NCI-H2227 (cell line): Measurements from ENCODE around the gene CRYL1.

Experiments
- DNase-seq: peaks from one replicate; lab custom pipeline; 2025; ENCODE audit not compliant: unreplicated experiment; lab: John Stamatoyannopoulos, UW

Gene CRYL1

GRCh38 chr13:20528452-20528851, 2.8 kb upstream of the CRYL1 start:
- no peak for DNase-seq

GRCh38 chr13:20526664-20527063, 1.0 kb upstream of the CRYL1 start:
- DNase-seq, result no peak

- no peak for DNase-seq
Observed at GRCh38 chr13:20525144-20525600, 485 bp downstream of the CRYL1 start.

DNA sequence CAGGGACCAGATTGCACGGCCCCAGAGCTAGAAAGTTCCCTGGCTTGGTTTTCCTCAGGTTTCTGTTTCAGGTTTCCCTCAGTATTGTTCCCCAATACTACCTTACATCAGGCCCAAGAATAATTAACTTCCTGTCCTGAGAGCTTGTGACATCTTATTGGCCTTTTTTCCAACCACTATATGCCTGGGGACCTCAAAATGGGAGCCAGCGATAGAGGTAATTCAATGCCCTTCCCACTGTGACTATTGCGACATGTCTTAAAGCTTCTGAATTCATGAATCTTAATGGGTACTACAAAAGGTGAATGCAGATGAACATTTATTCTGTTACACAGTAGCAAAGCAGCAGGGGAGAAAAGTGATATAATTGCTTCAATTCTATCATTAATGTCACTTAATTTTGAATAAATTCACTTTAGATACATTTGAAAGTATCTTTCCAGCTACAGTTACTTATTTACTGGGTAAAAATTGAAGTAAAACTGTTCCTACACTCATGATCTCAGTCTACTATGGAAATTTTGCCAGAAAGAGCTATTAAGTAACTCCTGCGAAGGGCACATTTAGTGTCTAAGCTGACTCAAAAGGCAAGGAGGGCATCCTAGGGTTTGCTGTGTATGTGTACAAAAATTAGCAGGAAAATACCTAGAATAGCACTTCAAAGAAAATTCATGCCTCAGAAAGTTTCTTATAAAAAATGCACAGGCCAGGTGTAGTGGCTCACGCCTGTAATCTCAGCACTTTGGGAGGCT, 4.1 kb downstream of the CRYL1 start:
- no peak for DNase-seq

DNA sequence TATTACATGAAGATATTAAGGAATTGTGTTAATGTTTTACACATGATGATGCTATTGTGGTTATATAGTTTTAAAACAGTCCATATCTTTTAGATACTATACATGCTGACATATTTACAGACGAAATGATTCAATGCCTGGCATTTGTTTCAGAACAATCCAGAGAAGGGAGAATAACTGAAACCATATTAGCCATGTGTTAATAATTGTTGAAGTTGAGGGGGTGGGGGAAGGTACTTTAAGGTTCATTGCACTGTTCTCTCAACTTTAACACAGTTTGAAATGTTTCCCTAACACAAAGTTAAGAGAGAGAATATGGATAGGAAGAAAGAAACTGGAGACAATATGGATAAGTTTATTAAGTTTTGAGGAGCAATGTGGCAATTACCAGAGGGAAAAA, 5.8 kb downstream of the CRYL1 start:
- DNase-seq, result no peak

GRCh38 chr13:20518660-20519100, 7.0 kb downstream of the CRYL1 start:
- DNase-seq, result no peak

GRCh38 chr13:20514866-20515265, 10.8 kb downstream of the CRYL1 start:
- no peak for DNase-seq

DNA sequence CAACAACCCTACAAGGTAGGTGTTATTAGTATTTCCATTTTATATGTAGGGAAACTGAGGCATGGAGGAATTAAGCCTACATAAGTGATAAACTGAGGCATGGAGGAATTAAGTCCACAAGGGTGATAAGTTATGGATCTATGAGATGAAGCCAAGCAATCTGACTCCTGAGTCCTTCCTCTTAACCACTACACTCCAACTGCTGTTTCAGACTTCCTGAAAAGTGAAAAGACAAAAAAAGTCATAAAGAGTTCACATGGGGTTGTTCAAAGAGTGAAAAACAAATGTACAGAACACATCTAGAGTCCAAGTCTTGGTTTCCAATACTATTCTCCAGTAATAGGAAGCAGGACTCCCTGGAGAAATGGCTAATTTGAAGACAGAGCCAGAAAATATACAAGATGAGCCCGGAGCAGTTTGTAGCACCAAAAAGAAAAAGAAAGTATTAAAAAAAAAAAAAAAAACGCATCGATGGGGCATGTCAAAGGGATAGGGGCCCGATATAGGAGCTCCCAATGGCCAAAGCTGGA, 12.1 kb downstream of the CRYL1 start:
- no peak for DNase-seq

GRCh38 chr13:20512042-20512683, 13.5 kb downstream of the CRYL1 start:
- no peak for DNase-seq

GRCh38 chr13:20506696-20507095, 19.0 kb downstream of the CRYL1 start:
- no peak for DNase-seq

- DNase-seq, result no peak
Observed at GRCh38 chr13:20505405-20506366, 20.0 kb downstream of the CRYL1 start.

DNA sequence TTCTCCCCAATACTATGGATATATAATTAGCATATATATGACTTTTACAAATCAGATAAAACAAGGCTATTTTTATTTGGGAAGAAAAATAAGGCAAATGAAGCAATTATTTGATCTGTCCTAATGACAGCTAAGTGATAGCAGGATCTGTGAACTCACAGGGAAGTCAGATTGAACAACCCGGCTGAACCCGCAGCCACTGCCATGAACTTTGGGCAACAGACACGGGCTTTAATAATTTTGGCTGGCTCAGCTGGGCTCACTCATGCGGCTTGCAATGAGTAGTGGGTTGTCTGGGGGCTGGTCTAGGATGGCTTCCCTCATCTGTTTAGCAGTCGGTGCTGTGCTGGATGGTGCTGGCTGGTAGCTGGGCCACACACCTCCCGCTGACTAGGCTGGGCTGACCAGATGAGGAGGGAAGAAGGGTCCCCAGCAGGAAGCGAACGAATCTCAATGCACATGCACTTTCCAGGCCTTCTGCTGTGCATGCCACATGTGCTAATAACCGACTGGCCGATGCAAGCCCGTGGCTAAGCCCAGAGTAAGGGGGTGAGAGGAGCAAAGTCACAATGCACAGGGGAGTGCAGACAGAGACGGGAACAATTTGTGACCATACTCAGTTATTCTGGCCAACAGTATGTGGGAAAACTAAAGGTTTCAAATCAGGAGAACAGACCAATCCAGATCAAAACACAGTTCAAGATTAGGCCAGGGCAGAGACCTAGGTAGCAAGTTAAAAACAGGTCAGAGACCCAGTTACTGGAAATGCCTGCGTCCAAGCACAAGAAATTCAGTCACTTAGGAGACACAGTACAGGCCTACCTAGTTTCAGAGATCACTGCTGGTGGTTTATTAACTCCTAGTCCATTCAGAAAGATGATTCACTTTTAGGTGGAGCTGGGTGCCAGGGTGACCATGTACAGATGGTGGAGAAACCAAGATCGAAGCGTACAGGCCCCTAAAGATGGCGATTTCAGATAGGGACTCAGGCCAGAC, 22.3 kb downstream of the CRYL1 start:
- no peak for DNase-seq

DNA sequence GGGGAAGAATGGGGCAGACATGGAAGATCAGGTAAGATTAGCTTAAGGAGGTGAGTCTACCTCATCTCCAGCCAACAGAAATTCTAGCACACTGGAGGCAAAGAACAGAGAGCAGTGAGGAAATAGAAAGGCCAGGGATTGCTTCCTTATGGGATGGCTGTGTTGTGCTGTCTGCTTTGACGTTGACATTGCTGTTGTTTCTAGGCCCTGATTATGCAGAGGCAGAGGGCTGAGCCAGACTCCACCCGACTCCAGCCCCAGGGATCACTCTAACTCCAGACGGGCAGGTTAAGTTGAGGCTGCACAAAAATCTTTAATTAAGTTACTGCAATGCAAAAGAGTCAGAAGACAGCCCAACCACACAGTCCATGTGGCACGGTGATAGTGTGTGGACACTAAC, 24.1 kb downstream of the CRYL1 start:
- DNase-seq, result no peak

DNA sequence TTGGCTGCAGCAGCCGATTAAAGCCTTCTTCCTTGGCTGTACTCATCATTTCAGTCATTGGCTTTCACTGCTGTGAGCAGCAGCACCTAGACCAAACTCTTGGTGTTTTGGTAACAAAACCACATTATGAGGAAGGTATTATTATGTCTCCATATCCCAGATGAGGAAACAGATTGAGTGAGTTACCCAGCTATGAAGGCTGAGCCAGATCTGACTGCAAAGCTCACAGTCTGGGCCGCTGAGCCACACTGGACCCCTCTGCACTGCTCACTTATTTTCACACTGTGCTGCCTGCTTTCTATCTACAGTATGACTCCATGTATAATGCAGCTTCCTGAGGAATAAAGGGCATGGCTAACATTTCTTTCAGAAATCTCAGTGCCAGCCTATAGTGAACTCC, 24.5 kb downstream of the CRYL1 start:
- no peak for DNase-seq

GRCh38 chr13:20499986-20500385, 25.7 kb downstream of the CRYL1 start:
- DNase-seq, result no peak

- no peak for DNase-seq
Observed at GRCh38 chr13:20498659-20499058, 27.0 kb downstream of the CRYL1 start.

DNA sequence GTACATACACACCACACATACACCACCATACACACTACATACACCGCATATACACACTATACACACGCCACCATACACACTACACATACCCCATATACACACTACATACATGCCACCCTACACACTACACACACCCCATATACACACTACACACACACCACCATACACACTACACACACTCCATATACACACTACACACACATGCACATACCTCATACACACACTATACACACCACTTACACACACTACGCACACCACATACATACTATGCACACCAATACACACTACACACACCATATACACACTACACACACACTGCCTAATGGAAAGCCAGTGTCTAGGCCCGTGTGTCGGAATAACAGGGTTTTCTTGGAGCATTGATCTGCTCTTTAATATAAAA, 27.5 kb downstream of the CRYL1 start:
- no peak for DNase-seq

GRCh38 chr13:20497006-20497775, 28.5 kb downstream of the CRYL1 start:
- no peak for DNase-seq
